Stimulated activated CD8-positive, alpha-beta memory T cell treated with anti-CD3 and anti-CD28 coated beads, Interleukin-12 subunit alpha, Interleukin-12 subunit beta, amount 100 ng/mL, for 1 hour (primary cell): Measurements from ENCODE around the gene DOCK1.
"Not testable (repeated sequence)": the region's sequence is repeated elsewhere in the genome, so short reads cannot be mapped to it uniquely, and the experiment has no call there.

Experiments used
- DNase-seq: peaks from one replicate; pipeline ENCODE4 v3.0.0-alpha.2; 2020; ENCODE audit warnings: low read depth

Gene DOCK1

DNA sequence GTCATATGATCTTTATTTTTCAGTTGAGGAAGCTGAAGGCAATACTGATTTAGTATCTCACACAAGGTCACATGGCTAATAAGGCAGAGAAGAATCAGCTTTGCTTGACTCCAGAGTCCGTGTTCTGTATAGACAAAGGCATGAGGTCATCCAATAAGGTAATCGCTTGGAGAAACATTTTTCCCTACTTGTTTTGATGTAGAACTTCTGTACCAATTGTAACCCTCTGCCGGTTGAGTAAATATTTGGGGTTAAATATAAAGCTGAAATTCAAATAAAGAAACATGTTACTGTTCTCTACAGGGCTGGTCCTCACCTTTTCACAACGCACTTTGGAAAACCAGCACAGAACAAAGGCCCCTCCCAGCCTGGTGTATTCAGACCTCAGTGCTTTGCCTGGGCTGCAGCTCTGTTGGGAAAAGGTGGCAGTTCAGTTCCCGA is 374.1 kb downstream of the DOCK1 start:
- no peak for DNase-seq

GRCh38 chr10:127280446-127280845 is 375.2 kb downstream of the DOCK1 start:
- DNase-seq = no peak

GRCh38 chr10:127283017-127283416 is 377.8 kb downstream of the DOCK1 start:
- no peak for DNase-seq

DNA sequence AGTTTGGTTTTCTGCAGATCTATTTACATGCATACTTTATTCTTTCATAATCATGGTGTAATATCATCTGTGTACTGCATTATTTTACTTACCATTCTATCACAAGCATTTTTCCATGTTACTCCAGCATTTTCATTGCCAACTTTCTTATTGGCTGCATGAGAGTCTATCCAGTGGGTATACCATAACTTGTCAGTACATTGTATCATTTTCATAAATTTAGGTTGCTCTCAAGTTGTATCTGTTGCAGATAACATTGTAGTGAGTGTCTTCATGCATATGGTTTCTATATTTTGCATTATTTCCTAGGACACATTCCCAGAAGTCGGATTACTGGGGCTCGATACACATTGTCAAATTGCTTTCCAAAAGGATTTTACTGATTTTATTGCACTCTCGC is 378.3 kb downstream of the DOCK1 start:
- DNase-seq = no peak

DNA sequence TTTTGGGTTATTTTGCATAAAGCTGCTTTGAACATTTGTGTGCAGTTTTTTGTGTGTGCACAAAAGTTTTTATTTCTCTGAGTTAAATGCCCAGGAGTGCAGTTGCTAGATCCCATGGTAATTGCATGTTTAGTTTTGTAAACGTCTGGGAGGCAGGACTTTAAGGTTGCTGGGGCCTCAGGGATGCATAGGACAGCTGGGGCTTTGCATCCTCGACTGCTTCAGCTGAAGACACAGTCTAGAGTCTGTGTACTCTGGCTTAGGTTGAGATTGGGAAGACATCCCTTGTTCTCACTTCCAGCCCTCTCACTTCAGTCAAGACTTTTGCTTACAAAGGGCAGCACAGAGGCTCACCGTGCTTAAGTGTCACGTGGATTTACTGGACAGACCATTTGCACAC is 385.6 kb downstream of the DOCK1 start:
- no peak for DNase-seq

DNA sequence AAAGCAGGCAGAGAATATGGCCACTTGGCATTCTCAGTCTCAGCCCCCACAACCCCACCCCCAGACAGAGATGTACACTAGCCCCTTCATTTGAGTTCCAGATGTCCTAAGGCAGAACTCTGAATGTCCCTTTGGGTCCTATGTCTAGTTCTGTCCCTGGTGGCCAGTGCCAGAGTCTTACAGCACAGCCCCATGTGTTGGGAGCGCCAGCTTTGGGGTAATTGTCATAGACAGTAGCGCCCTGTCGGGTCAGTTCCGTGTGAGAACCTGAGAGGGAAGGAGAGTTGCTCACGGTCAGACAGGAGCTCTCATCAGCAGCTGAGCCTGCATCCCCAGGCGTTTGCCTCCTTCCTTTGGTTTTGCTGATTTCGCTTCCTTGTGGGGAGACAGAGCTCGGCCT is 386.1 kb downstream of the DOCK1 start:
- DNase-seq = no peak

DNA sequence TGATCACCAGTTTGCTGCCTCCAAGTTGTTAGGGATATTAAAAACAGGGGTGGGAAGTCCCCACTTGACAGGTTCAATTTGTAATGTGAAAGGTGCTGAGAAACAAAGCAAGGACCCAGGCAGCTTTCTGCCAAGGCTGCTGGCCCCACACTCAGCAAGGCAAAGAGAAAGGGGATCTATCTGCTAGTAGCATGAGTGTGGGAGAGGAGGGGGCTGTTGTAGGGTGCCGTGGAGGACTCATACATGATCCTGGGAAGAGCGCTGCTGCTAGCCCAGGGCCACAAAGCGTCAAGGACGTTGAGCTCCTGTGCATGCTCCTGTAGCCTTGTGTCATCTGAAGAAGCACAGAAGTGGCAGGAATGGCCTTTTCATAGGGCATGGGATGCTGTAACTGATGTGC is 387.7 kb downstream of the DOCK1 start:
- no peak for DNase-seq

DNA sequence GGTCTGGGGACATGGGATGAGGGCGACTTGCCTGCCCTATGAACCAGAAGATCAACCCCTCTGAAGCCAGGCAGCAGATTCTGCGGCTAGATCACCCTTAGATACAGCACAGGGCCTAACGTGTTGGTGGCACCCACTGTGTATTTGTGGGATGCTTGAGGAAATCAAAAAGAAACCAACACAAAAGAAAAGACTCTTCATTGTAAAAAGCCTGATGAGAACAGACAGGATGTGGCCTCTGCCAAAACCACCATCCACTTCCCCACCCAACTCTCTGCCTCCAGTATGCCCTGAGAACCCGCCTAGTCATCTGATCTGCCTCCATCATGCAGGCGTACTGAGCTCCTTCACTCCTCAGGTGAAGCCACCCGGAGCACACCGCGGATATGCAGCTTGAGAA is 388.4 kb downstream of the DOCK1 start:
- peak; percentile 23 for DNase-seq

DNA sequence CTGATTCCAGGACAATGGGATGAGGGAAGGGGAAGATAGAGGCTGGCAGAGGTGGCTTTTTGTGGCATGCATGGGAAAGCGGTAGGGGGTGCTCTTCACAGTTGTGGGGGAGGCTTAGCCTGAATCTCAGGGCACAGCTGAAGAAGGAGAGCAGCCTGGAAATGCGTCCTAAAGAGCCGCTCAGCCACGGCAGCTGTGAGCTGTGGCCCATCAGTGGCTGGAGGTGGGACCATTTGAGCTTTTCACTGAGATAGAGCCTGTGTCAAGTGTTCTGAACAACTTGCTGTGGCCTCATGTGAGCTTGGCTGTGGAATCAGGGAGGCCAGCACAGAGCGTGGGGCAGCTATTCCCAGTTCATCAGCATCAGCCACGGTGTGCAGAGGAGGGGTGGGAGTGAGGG is 391.5 kb downstream of the DOCK1 start:
- no peak for DNase-seq

DNA sequence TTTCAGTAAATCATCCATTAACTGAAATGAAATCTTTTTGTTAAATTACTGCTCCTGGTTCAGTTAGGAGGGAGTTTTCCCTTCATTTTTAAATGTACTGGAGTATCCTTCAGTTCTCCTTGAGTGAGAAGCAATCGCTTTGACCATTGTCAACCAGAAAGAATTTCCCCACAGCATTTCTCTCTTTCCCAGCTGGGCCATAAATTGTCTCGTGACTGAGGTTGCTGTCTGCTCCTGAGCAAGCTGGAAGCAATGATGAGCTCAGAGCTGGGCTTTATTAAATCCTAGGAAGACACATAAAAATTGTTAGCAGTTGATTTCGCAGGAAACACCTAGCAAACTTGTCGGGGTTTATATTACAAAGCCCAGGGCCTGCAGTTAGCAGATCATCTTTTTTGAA is 393.2 kb downstream of the DOCK1 start:
- DNase-seq = no peak

GRCh38 chr10:127299192-127299591 is 394.0 kb downstream of the DOCK1 start:
- not testable (repeated sequence) for DNase-seq

DNA sequence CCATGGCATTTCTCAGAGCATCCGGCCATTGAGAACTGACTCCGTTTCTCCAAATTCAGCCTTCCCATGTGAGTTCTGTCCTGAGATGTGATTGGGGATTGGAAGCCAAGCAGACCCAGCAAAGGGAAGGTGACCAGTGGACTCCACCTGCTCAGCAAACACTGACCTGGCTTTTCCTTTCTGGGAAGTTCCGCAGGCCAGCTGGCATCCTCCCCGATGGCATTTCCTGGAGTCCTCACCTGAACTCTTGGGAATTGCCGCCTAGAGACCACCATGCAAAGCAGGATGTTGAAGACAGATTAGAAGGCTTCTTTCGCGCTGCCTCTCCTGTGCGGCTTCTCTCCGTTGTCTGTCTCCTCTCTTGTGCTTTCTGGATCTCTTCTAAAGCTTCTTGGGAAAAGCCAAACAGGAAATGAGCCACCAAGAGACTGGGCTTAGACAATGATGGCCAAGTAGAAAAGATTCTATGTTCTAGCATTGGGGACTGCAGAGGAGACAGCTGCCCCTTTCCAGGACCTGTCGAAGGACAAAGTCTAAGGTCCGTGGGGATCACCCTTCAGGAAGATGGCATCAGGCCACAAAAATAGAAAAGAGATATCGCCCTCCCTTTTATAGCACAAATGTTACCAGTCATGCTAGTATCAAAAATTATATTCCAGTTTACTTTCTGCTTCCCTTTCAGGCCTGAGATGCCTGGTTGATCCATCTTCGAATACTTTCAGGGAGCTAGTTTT is 394.9 kb downstream of the DOCK1 start:
- DNase-seq = no peak

GRCh38 chr10:127300868-127301321 is 395.7 kb downstream of the DOCK1 start:
- no peak for DNase-seq

GRCh38 chr10:127302343-127302742 is 397.1 kb downstream of the DOCK1 start:
- DNase-seq = no peak

- DNase-seq = no peak
Observed at GRCh38 chr10:127303105-127303504, 397.9 kb downstream of the DOCK1 start.

DNA sequence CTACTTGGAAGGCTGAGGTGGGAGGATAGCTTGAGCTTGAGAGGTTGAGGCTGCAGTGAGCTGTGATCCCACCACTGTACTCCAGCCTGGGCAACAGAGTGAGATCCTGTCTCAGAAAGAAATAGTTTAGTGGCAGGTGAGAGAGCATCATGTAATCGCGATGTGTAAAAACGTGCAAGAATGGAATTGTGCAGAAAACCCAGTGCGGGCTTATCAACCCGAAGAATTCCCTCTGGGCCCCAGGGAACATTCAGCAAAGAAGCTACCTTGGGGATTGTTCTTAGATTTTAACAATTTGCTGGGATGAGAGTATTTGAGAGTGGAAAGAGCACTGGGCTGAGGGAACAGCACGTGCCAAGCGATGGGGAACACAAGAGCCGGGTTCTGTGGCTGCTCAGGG is 398.5 kb downstream of the DOCK1 start:
- DNase-seq = no peak

- no peak for DNase-seq
Observed at GRCh38 chr10:127306479-127306878, 401.3 kb downstream of the DOCK1 start.

GRCh38 chr10:127307338-127307737 is 402.1 kb downstream of the DOCK1 start:
- DNase-seq = no peak

GRCh38 chr10:127308031-127308430 is 402.8 kb downstream of the DOCK1 start:
- no peak for DNase-seq

GRCh38 chr10:127309619-127310018 is 404.4 kb downstream of the DOCK1 start:
- DNase-seq = not testable (repeated sequence)

- DNase-seq = no peak
Observed at GRCh38 chr10:127310430-127310829, 405.2 kb downstream of the DOCK1 start.

GRCh38 chr10:127310923-127311322 is 405.7 kb downstream of the DOCK1 start:
- no peak for DNase-seq

- DNase-seq = no peak
Observed at GRCh38 chr10:127313996-127314700, 408.9 kb downstream of the DOCK1 start.

DNA sequence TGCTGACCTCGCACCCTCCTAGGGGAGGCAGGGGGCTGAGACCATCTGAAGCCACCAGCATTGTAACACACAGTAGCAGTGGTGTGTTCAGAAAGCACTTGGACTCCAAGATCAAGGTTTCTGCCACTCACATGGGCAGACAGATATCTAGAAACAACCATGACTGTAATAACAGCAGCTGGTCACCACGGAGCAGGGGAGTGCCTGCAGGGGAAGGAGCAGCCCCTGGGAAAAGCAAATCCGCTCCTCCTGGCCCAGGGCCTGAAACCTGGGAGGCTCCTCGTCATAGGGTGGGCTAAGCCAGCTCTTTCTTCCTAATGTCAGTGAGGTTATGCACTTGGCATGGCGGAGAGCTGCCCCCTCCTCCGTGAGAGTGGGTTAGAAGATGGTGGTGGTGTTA is 409.6 kb downstream of the DOCK1 start:
- no peak for DNase-seq
